ENCODE data around the gene HSD17B1. TPM values are rescaled to one million over a fixed set of nuclear protein-coding genes. Genes with fewer than 3 reads are reported as not detected.

The HSD17B1 gene
- total RNA-seq, 1 experiment from 2014 or later, result 1.5 TPM

DNA sequence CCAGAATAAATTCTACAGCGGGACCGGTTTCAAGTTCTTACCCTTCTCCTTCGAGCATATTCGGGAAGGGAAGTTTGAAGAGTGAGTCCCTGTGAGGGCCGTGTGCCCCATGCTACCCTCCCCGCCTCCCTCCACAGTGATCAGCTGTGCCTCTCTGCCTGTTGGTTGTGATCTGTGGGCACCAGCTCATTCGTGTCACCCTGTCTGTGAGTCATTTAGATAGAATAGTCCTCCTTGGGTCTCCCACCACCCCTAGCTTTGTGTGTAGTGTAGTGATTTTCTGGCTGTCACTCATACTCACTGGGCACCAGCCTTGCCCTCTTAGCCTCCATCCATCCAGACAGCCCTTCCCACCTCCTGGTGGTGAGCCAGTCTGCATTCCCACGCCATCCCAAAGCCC, 31.7 kb upstream of the HSD17B1 start:
- Histone ChIP-seq H2BK5ac (ENCODE audit: insufficient read length, low read length) (no peak overlapping the region), H3K23ac (ENCODE audit: insufficient read length, low read depth, low read length) (no peak overlapping the region), H2BK120ac (ENCODE audit: low read depth, low read length, poor library complexity, severe bottlenecking) (no peak overlapping the region), H2BK20ac (ENCODE audit: low read depth, low read length, poor library complexity, severe bottlenecking) (no peak overlapping the region), H2BK15ac (ENCODE audit: low read depth, low read length) (no peak overlapping the region), H3K79me2 (ENCODE audit: insufficient read depth, low read length) (no peaks in the 10 kb centered on the region), H3K9ac (ENCODE audit: extremely low read depth, insufficient read length, low read length) (no peak overlapping the region), H3K4ac (ENCODE audit: low read depth, low read length) (no peak overlapping the region), H3K23me2 (ENCODE audit: insufficient read length, low read depth, low read length, poor library complexity, severe bottlenecking) (no peaks in the 10 kb centered on the region), H4K5ac (ENCODE audit: insufficient read length, low read depth, low read length) (no peak overlapping the region), H2AK5ac (ENCODE audit: insufficient read length, low read length) (no peak overlapping the region), H2AFZ (ENCODE audit: low read length) (no peak overlapping the region), H3K56ac (ENCODE audit: insufficient read length, low read depth, low read length) (no peak overlapping the region), H4K20me1 (ENCODE audit: control insufficient read depth, insufficient read depth, insufficient read length) (no peaks in the 10 kb centered on the region), H3K4me2 (ENCODE audit: insufficient read depth, insufficient read length, low read length) (no peak overlapping the region), H2BK12ac (ENCODE audit: insufficient read length, low read depth, low read length) (no peak overlapping the region), H3K14ac (ENCODE audit: insufficient read depth, low read length) (no peak overlapping the region), H4K91ac (ENCODE audit: insufficient read length, low read depth, low read length) (no peak overlapping the region), H4K8ac (replicated peaks; ENCODE audit: insufficient read length, low read depth, low read length) (no peak overlapping the region), H3K27ac (ENCODE audit: insufficient read length, low read depth, low read length) (no peak overlapping the region), H3K79me1 (ENCODE audit: insufficient read depth, low read depth, low read length, poor library complexity, severe bottlenecking) (no peaks in the 10 kb centered on the region), H3K9me3 (ENCODE audit: control insufficient read depth, low read depth, low read length) (no peaks in the 10 kb centered on the region), H3K18ac (ENCODE audit: insufficient read length, low read depth, low read length) (no peak overlapping the region), H3K27me3 (ENCODE audit: insufficient read depth, low read length) (peaks cover 2% of the 10 kb centered on the region; the same call in 1 of the 2 replicates), H3K4me1 (ENCODE audit: insufficient read depth, low read length) (peaks cover 11% of the 10 kb centered on the region; the same call in 1 of the 2 replicates), H3T11ph (ENCODE audit: low read length) (no peak overlapping the region)
- no CpG with 5 or more reads among the region's 8 CpGs for WGBS (ENCODE audit: extremely low coverage, insufficient read length, low lambda C conversion rate)
- H3K27ac Mint-ChIP-seq, result no peak overlapping the region
- H3K9me3 Mint-ChIP-seq, result no peaks in the 10 kb centered on the region
- peak; percentile 23 for DNase-seq
- H3K4me3 Mint-ChIP-seq, result no peak overlapping the region
- peaks cover 8% of the 10 kb centered on the region for H3K27me3 Mint-ChIP-seq (ENCODE audit: low read depth)
- H3K4me1 Mint-ChIP-seq, result peaks cover 25 to 40% of the 10 kb centered on the region in 2 experiments
- TF ChIP-seq, protein P1, sequence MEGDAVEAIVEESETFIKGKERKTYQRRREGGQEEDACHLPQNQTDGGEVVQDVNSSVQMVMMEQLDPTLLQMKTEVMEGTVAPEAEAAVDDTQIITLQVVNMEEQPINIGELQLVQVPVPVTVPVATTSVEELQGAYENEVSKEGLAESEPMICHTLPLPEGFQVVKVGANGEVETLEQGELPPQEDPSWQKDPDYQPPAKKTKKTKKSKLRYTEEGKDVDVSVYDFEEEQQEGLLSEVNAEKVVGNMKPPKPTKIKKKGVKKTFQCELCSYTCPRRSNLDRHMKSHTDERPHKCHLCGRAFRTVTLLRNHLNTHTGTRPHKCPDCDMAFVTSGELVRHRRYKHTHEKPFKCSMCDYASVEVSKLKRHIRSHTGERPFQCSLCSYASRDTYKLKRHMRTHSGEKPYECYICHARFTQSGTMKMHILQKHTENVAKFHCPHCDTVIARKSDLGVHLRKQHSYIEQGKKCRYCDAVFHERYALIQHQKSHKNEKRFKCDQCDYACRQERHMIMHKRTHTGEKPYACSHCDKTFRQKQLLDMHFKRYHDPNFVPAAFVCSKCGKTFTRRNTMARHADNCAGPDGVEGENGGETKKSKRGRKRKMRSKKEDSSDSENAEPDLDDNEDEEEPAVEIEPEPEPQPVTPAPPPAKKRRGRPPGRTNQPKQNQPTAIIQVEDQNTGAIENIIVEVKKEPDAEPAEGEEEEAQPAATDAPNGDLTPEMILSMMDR (conservative IDR thresholded peaks at IDR 0.05), result no peak
- H3K36me3 Mint-ChIP-seq (ENCODE audit: insufficient read depth in 1 of 3, low read depth in 3 of 3), result peaks cover 0 to 30% (median 25%) of the 10 kb centered on the region in 3 experiments; a peak in 5 of 7 replicates
